Epithelial cell of proximal tubule (primary cell): ENCODE measurements around the gene CCNJL. TPM values are rescaled to one million over a fixed set of nuclear protein-coding genes. Genes with fewer than 3 reads are reported as not detected.

ENCODE experiments used
- DNase-seq: peaks from one replicate; pipeline ENCODE4 v3.0.0-alpha.2; 2011; ENCODE audit warnings: low read depth
- H3K4me3 ChIP-seq: 2 replicates; pipeline ENCODE4 v1.5.1; 2011; ENCODE audit warnings: low read depth, mild to moderate bottlenecking, low read length
- total RNA-seq: library from RNA; depleted of rRNA; stranded (reverse); fragments of >200 nt; gene quantifications from 2 replicates; pipeline ENCODE4 v1.2.3, GENCODE V29; 2015
- TF ChIP-seq, protein P1 (sequence below): conservative IDR thresholded peaks from 2 replicates; pipeline ENCODE4 v1.5.1; 2012; ENCODE audit warnings: low read depth, mild to moderate bottlenecking, low read length

Gene CCNJL
- total RNA-seq, 1 donor from 2014 or later = 13.0 TPM

DNA sequence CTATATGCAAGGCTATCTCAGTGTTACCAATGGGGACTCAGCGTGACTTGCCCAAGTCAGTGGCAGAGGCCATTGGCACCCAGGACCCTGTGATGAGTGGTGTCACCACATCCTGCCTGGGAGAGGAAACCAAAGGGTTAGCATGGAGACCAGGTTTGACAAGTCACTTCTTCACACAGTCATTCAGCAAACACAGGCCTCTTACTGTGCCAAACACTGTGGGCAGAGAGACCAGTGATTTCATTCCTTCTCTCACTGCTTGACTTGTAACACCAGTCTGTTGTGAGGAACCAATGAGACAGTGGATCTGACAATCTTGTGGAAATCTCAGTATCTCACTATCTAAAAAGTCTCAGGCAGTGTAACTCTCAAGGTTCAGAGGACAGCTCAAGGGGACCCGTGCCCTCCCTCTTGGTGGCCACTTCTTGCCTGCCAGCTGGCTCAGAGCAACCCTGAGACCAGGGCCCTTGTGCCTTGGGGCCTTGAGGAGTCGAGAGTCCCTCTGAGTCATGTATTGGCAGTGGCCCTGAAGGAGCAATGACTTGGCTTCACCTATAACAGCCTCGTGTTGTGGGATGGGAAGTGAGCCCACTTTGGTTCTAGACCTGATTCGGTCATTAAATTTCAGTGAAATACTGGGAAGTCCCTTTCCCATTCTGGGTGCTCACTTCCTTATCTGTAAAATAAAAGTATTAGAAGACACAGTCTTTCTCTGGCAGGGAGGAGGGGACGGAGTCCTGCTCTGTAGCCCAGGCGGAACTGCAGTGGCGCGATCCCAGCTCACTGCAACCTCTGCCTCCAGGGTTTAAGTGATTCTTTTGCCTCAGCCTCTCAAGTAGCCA is 81.5 kb downstream of the CCNJL start:
- TF ChIP-seq, protein P1, sequence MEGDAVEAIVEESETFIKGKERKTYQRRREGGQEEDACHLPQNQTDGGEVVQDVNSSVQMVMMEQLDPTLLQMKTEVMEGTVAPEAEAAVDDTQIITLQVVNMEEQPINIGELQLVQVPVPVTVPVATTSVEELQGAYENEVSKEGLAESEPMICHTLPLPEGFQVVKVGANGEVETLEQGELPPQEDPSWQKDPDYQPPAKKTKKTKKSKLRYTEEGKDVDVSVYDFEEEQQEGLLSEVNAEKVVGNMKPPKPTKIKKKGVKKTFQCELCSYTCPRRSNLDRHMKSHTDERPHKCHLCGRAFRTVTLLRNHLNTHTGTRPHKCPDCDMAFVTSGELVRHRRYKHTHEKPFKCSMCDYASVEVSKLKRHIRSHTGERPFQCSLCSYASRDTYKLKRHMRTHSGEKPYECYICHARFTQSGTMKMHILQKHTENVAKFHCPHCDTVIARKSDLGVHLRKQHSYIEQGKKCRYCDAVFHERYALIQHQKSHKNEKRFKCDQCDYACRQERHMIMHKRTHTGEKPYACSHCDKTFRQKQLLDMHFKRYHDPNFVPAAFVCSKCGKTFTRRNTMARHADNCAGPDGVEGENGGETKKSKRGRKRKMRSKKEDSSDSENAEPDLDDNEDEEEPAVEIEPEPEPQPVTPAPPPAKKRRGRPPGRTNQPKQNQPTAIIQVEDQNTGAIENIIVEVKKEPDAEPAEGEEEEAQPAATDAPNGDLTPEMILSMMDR = no peak
- no peak overlapping the region for H3K4me3 ChIP-seq
- peak; percentile 61 for DNase-seq

DNA sequence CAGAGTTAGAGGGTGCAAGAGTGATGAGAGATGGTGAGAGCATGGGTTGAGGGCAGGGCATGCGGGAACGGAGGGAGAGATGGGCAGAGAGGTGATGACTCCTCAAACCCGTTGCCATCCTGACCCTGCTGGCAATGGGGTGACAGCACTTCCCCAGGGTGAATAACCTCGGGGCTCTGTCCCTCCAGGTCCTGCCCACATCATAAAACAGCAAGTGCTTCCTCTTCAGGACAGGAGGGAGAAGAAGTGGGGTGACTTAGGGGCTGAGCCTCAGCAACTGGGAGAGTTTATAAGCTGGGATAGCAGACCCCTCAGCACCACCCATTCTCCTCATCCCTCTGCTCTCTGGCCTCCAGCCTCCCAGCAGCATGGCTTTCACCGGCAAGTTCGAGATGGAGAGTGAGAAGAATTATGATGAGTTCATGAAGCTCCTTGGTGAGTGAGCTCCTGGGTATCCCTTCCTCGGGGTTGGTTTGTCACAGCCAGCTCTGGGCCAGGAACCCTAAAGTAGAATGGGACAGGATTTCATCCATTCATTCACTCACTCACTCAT is 83.1 kb downstream of the CCNJL start, which contains the start of gene FABP6:
Gene FABP6 (plus strand): TSS at position 317 of the 553 bp plus-strand sequence. CDS start 52 bp downstream, at position 369.
- no peak for DNase-seq
- TF ChIP-seq, protein P1 = no peak
- no peak within 1 kb of the TSS for H3K4me3 ChIP-seq

DNA sequence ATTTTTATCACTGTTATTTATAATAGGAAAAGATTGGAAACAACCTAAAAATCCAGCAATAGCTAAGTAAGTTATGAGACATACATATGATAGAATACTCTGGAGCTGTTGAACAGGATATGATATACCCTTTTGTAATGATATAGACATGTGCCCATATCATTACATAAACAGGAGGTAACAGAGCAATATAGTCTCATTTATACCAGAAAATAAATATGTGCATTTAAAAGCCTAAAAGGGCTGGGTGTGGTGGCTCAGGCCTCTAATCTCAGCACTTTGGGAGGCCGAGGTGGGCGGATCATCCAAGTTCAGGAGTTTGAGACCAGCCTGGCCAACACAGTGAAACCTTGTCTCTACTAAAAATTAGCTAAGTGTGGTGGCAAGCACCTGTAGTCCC is 85.4 kb downstream of the CCNJL start:
- TF ChIP-seq, protein P1 = no peak
- no peak for DNase-seq
- no peak overlapping the region for H3K4me3 ChIP-seq

DNA sequence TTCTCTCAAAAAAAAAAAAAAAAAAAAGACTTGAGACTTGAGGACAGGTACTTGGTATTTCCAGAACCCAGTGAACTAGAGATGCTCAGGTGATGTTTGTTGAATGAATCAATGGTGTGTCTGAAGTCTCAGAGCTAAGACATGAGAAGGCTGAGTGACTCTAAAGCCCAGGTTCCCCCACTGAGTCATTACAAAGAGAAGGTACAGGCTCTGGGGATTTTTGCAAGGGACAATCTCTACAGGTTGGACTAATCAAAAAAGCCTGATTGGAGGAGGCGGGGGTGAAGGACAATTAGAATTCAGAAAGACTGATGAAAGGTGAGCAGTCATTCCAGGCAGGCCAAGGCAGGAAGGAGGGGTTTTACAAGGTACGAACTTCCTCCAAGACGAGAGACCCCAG is 91.3 kb downstream of the CCNJL start:
- TF ChIP-seq, protein P1 = no peak
- DNase-seq = no peak
- H3K4me3 ChIP-seq = no peak overlapping the region

DNA sequence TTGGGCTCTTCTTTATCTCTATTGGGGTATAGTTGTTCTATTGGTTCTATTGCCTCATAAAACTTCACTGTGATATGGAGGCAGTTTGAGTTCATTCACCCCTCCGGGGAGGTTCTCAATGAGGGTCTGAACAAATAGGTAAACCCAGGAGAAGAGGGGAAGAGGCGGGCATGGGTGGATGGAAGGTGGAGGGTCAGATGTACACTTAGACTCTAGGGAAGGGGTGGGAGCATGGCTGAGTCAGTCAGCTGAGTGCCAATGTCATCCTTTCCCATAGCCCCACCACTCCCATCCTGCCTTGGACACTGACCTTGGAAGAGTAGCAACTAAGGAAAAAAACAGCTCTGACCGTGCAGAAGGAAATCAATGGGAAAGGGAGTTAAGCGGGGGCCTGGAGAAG is 93.0 kb downstream of the CCNJL start:
- TF ChIP-seq, protein P1 = no peak
- no peak for DNase-seq
- no peak overlapping the region for H3K4me3 ChIP-seq

DNA sequence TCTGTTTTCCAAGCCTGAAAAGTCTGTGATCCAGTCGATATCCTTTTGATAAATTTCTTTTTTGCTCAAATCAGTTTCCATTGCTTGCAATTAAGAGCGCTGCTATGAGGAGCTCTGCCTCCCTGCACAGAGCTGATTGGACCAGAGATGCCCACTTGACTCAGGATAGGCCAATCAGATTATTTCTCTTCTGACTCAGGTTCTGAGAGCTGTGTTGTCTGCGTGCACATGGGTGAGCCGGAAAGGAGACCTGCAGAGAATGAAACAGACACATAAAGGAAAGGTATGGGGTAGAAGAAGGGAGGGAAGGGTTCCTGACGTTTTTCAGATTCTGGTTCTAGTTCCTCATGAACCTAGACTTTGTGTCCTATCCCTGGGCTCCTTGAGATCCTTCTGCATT is 98.8 kb downstream of the CCNJL start:
- no peak overlapping the region for H3K4me3 ChIP-seq
- TF ChIP-seq, protein P1 = no peak
- no peak for DNase-seq
